Hepatocyte (in vitro differentiated cells): ENCODE results near the gene DAP. TPM values are rescaled to one million over a fixed set of nuclear protein-coding genes. Genes with fewer than 3 reads are reported as not detected.

Experiments used
- DNase-seq: peaks from one replicate; pipeline ENCODE4 v3.0.0-alpha.2; 2016; ENCODE audit warnings: low spot score
- H2AFZ ChIP-seq: fragments of 200-600 bp; sonication (generic); 2 replicates; pipeline ENCODE4 v1.6.0; 2016; ENCODE audit warnings: antibody characterized with exemption, mild to moderate bottlenecking
- H3K27ac ChIP-seq: fragments of 200-600 bp; sonication (generic); 2 replicates; pipeline ENCODE4 v1.5.1; 2016; ENCODE audit warnings: mild to moderate bottlenecking
- H3K27me3 ChIP-seq: fragments of 200-600 bp; sonication (generic); 2 replicates; pipeline ENCODE4 v1.6.1; 2016
- H3K36me3 ChIP-seq: fragments of 200-600 bp; sonication (generic); replicated peaks from 2 replicates; pipeline ENCODE4 v1.5.1; 2016; ENCODE audit warnings: low read depth; ENCODE audit not compliant: insufficient read depth
- H3K4me1 ChIP-seq: fragments of 200-600 bp; sonication (generic); 2 replicates; pipeline ENCODE4 v1.5.1; 2016; ENCODE audit warnings: mild to moderate bottlenecking, moderate library complexity; ENCODE audit not compliant: insufficient read depth
- H3K4me2 ChIP-seq: fragments of 200-600 bp; sonication (generic); 2 replicates; pipeline ENCODE4 v1.6.0; 2016
- H3K4me3 ChIP-seq: fragments of 200-600 bp; sonication (generic); 2 replicates; pipeline ENCODE4 v1.5.1; 2016; ENCODE audit warnings: mild to moderate bottlenecking
- H3K79me2 ChIP-seq: fragments of 200-600 bp; sonication (generic); 2 replicates; pipeline ENCODE4 v1.6.0; 2017; ENCODE audit warnings: mild to moderate bottlenecking
- H3K9me2 ChIP-seq: fragments of 200-600 bp; sonication (generic); replicated peaks from 2 replicates; pipeline ENCODE4 v1.6.0; 2017; ENCODE audit warnings: mild to moderate bottlenecking; ENCODE audit not compliant: insufficient read depth
- H3K9me3 ChIP-seq: fragments of 200-600 bp; sonication (generic); 2 replicates; pipeline ENCODE4 v1.5.1; 2016; ENCODE audit warnings: low read depth, mild to moderate bottlenecking
- H4K20me1 ChIP-seq: fragments of 200-600 bp; sonication (generic); 2 replicates; pipeline ENCODE4 v1.6.0; 2016; ENCODE audit warnings: mild to moderate bottlenecking; ENCODE audit not compliant: insufficient read depth, poor library complexity, severe bottlenecking
- CTCF ChIP-seq: fragments of 200-600 bp; sonication (generic); IDR thresholded peaks from 2 replicates; pipeline ENCODE4 v1.5.1; 2016; ENCODE audit warnings: antibody characterized with exemption, mild to moderate bottlenecking; ENCODE audit not compliant: poor library complexity
- EZH2 ChIP-seq: fragments of 200-600 bp; sonication (generic); IDR thresholded peaks from 2 replicates; pipeline ENCODE4 v1.6.1; 2016; ENCODE audit warnings: antibody characterized with exemption, mild to moderate bottlenecking, borderline replicate concordance
- EZH2phosphoT487 ChIP-seq: fragments of 200-600 bp; sonication (generic); IDR thresholded peaks from one replicate; pipeline ENCODE4 v1.6.1; 2018; ENCODE audit warnings: antibody characterized with exemption, mild to moderate bottlenecking, low read depth, moderate library complexity; ENCODE audit not compliant: unreplicated experiment, severe bottlenecking
- WGBS: methylation state at CpG from one replicate; pipeline ENCODE4 v1.1.6; 2016; ENCODE audit warnings: low lambda C conversion rate; ENCODE audit errors: missing lambda C conversion rate; 5-methylcytosine and 5-hydroxymethylcytosine counted together
- polyA plus RNA-seq: library from polyadenylated mRNA; unstranded; fragments of >200 nt; fragmentation: Nextera tagmentation; extraction: Ambion mirVana; gene quantifications from 2 replicates; pipeline ENCODE4 v1.2.1, GENCODE V29; 2016
- total RNA-seq: library from RNA; depleted of rRNA; stranded (reverse); fragments of >200 nt; gene quantifications from 2 replicates; pipeline ENCODE4 v1.2.3, GENCODE V29; 2014

DAP gene
- total and polyA plus RNA-seq, 2 experiments from 2014 or later = 74.8 to 196 TPM

- no peak for DNase-seq
- Histone ChIP-seq H3K9me3 (no peaks in the 10 kb centered on the region), H3K27ac (no peak overlapping the region), H3K4me1 (no peaks in the 10 kb centered on the region), H3K36me3 (no peaks in the 10 kb centered on the region), H3K9me2 (no peaks in the 10 kb centered on the region), H2AFZ (no peak overlapping the region), H3K4me3 (no peak overlapping the region), H3K4me2 (no peak overlapping the region), H3K27me3 (peaks cover 7% of the 10 kb centered on the region), H4K20me1 (no peaks in the 10 kb centered on the region), H3K79me2 (no peaks in the 10 kb centered on the region)
- TF ChIP-seq CTCF = no peak
- TF ChIP-seq EZH2 = no peak
- no peak for TF ChIP-seq EZH2phosphoT487
- 78% methylated on average over 10 of the region's 10 CpGs for WGBS
Measured at GRCh38 chr5:10637944-10638343, 123.1 kb downstream of the DAP start.

- no peak overlapping the region for H3K4me3 ChIP-seq
- no peak overlapping the region for H3K27ac ChIP-seq
- no peak overlapping the region for H2AFZ ChIP-seq
- no peak overlapping the region for H3K4me2 ChIP-seq
- WGBS = 87% methylated on average over 15 of the region's 15 CpGs
- peaks cover 7% of the 10 kb centered on the region for H3K27me3 ChIP-seq
- H3K9me3 ChIP-seq = no peaks in the 10 kb centered on the region
- H3K4me1 ChIP-seq = no peaks in the 10 kb centered on the region
- no peaks in the 10 kb centered on the region for H3K9me2 ChIP-seq
- DNase-seq = no peak
- TF ChIP-seq CTCF = no peak
- TF ChIP-seq EZH2 = no peak
- no peak for TF ChIP-seq EZH2phosphoT487
- H3K36me3 ChIP-seq = no peaks in the 10 kb centered on the region
- H4K20me1 ChIP-seq = no peaks in the 10 kb centered on the region
- H3K79me2 ChIP-seq = no peaks in the 10 kb centered on the region
Measured at GRCh38 chr5:10636363-10637142, 124.5 kb downstream of the DAP start.

GRCh38 chr5:10635867-10636350 lies 125.1 kb downstream of the DAP start:
- Histone ChIP-seq H3K4me2 (no peak overlapping the region), H3K4me3 (no peak overlapping the region), H3K36me3 (no peaks in the 10 kb centered on the region), H4K20me1 (no peaks in the 10 kb centered on the region), H3K27me3 (peaks cover 7% of the 10 kb centered on the region), H3K9me3 (no peaks in the 10 kb centered on the region), H3K27ac (no peak overlapping the region), H3K9me2 (no peaks in the 10 kb centered on the region), H2AFZ (no peak overlapping the region), H3K79me2 (no peaks in the 10 kb centered on the region), H3K4me1 (no peaks in the 10 kb centered on the region)
- WGBS = 77% methylated on average over 11 of the region's 11 CpGs
- TF ChIP-seq EZH2phosphoT487 (no peak), CTCF (no peak), EZH2 (no peak)
- no peak for DNase-seq
